ENCODE results near the gene ATP2B1. TPM values are rescaled to one million over a fixed set of nuclear protein-coding genes. Genes with fewer than 3 reads are reported as not detected.

ATP2B1 gene
- total RNA-seq, 4 donors from 2014 or later, result 10.9 to 32.4 (median 21.0) TPM

DNA sequence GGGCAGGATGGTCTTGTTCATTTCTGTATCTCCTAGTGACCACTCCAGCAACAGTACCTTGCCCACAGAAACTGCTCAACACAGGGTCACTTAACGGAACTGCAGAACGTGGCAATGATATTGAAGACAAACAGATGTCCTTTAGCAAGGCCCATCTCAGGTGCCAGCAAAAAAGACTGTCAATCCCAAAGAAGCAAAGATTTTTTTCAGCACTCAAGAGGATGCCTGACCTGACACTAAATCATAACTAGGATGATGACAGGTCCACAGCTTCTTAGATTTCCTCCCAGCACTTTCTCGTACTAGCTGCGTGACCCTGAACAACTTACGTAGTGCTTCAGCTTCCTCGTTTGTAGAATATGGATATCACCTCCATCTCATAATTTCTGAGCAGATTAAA, 39.4 kb downstream of the ATP2B1 start:
- TF ChIP-seq POLR2A (IDR thresholded peaks at IDR 0.05), result no peak
- TF ChIP-seq, protein P1, sequence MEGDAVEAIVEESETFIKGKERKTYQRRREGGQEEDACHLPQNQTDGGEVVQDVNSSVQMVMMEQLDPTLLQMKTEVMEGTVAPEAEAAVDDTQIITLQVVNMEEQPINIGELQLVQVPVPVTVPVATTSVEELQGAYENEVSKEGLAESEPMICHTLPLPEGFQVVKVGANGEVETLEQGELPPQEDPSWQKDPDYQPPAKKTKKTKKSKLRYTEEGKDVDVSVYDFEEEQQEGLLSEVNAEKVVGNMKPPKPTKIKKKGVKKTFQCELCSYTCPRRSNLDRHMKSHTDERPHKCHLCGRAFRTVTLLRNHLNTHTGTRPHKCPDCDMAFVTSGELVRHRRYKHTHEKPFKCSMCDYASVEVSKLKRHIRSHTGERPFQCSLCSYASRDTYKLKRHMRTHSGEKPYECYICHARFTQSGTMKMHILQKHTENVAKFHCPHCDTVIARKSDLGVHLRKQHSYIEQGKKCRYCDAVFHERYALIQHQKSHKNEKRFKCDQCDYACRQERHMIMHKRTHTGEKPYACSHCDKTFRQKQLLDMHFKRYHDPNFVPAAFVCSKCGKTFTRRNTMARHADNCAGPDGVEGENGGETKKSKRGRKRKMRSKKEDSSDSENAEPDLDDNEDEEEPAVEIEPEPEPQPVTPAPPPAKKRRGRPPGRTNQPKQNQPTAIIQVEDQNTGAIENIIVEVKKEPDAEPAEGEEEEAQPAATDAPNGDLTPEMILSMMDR (IDR thresholded peaks at IDR 0.05), result no peak
- no peaks in the 10 kb centered on the region for H3K27me3 ChIP-seq
- no peak overlapping the region for H3K27ac ChIP-seq
- intact Hi-C loops (cut with DNase I), result no loop called here
- H3K36me3 ChIP-seq, result no peaks in the 10 kb centered on the region
- H3K4me3 ChIP-seq, result no peak overlapping the region
- peaks cover 0 to 5% (median 0%) of the 10 kb centered on the region in 3 donors for H3K4me1 ChIP-seq
- no peaks in the 10 kb centered on the region for H3K9me3 ChIP-seq
- no peak for DNase-seq
- 89 to 94% methylated on average over 6 of the region's 6 CpGs for WGBS, 2 donors

- DNase-seq, result no peak
- Histone ChIP-seq H3K36me3 (no peaks in the 10 kb centered on the region), H3K4me1 (peaks cover 6 to 21% (median 10%) of the 10 kb centered on the region in 3 donors), H3K4me3 (no peak overlapping the region), H3K27me3 (no peaks in the 10 kb centered on the region), H3K27ac (no peak overlapping the region), H3K9me3 (no peaks in the 10 kb centered on the region)
- intact Hi-C loops (cut with DNase I), result no loop called here
- WGBS, 2 donors, result 62 to 69% methylated on average over 1 of the region's 1 CpG
- TF ChIP-seq, protein P1 (IDR thresholded peaks at IDR 0.05), result no peak
- TF ChIP-seq POLR2A (IDR thresholded peaks at IDR 0.05), result no peak
Observed at GRCh38 chr12:89665556-89665955, 43.1 kb downstream of the ATP2B1 start.

- Histone ChIP-seq H3K9me3 (no peaks in the 10 kb centered on the region), H3K4me1 (peaks cover 6 to 21% (median 10%) of the 10 kb centered on the region in 3 donors), H3K4me3 (no peak overlapping the region), H3K36me3 (no peaks in the 10 kb centered on the region), H3K27me3 (no peaks in the 10 kb centered on the region), H3K27ac (no peak overlapping the region)
- TF ChIP-seq, protein P1 (IDR thresholded peaks at IDR 0.05), result no peak
- TF ChIP-seq POLR2A (IDR thresholded peaks at IDR 0.05), result no peak
- no peak for DNase-seq
- WGBS, 2 donors, result 80 to 100% methylated on average over 1 of the region's 1 CpG
- intact Hi-C loops (cut with DNase I), result no loop called here
Observed at GRCh38 chr12:89664441-89664840, 44.2 kb downstream of the ATP2B1 start.

DNA sequence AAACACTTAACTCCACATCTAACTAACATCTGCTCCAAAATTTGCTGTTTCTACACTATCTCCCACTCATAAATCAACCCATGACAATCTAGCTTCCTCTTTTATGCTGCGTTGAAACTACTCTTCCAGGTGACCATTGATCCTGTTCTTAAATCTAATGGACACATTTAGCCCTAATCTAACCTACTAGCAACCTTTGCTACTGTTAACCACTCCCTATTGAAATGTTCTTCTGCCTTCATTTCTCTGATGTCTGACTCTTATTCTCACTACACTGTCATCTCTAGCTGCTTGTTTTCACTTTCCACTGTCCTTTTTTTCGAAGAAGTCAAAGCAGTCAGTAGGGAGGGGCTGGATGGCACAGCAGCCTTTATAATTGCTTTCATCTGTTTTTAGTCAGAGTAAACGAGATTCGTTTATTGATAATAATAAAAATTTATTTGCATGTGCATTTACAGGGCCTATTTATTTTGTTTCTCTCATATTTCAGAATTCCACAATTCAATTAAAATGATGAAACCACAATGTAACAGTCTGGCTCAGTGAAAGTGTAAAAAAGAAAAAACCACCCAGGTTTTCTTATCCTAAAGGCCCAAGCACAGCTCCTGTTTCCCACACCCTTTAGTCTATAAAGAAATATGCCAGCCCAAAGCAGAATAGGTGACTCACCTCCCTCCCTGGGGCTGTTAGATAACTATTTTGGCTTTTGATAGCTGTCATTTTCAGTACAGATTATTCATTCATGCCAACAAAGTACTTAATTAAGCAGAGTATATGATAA, 44.9 kb downstream of the ATP2B1 start:
- TF ChIP-seq POLR2A (IDR thresholded peaks at IDR 0.05), result no peak
- TF ChIP-seq, protein P1 (IDR thresholded peaks at IDR 0.05), result no peak
- no peak for DNase-seq
- WGBS, 2 donors, result 23 to 25% methylated on average over 4 of the region's 4 CpGs
- Histone ChIP-seq H3K9me3 (no peaks in the 10 kb centered on the region), H3K36me3 (no peaks in the 10 kb centered on the region), H3K27me3 (no peaks in the 10 kb centered on the region), H3K4me3 (no peak overlapping the region), H3K4me1 (peaks cover 6 to 21% (median 10%) of the 10 kb centered on the region in 3 donors), H3K27ac (no peak overlapping the region)
- intact Hi-C loops (cut with DNase I), result no loop called here

DNA sequence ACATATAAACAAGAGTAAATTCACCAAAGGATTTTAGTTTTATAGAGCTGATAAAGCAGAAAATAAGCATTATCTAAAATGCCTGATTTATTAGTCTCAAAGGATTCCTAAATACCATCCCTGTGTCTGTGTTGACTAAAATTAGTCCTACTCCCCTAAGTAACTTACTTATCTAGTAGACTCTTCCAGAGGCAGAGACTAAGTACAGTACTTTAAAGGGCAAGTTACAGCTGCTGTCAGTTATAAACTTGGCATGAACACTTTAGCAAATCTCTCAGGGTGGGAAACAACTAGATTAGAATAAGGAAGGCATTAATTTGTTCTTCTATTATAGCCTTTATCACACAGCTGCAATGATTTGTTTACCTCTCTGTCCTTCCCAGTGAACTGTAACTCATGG, 46.0 kb downstream of the ATP2B1 start:
- Histone ChIP-seq H3K4me1 (peaks cover 6 to 21% (median 10%) of the 10 kb centered on the region in 3 donors), H3K4me3 (no peak overlapping the region), H3K27ac (no peak overlapping the region), H3K36me3 (no peaks in the 10 kb centered on the region), H3K27me3 (no peaks in the 10 kb centered on the region), H3K9me3 (no peaks in the 10 kb centered on the region)
- TF ChIP-seq POLR2A (IDR thresholded peaks at IDR 0.05), result no peak
- TF ChIP-seq, protein P1 (IDR thresholded peaks at IDR 0.05), result no peak
- intact Hi-C loops (cut with DNase I), result no loop called here
- DNase-seq, result no peak
